GM19099 (cell line): Measurements from ENCODE around the gene PTK7.

Experiments
- POLR2A ChIP-seq: IDR thresholded peaks from 3 replicates; pipeline ENCODE4 v1.6.1; 2011; ENCODE audit warnings: low read depth; ENCODE audit not compliant: insufficient read length; ENCODE audit errors: extremely low read depth

The PTK7 gene

GRCh38 chr6:43091020-43091419 is 14.9 kb downstream of the PTK7 start:
- TF ChIP-seq POLR2A, result no peak

- no peak for TF ChIP-seq POLR2A
Observed at GRCh38 chr6:43091436-43091991, 15.4 kb downstream of the PTK7 start.

GRCh38 chr6:43092635-43093034 is 16.5 kb downstream of the PTK7 start:
- no peak for TF ChIP-seq POLR2A

- no peak for TF ChIP-seq POLR2A
Observed at GRCh38 chr6:43093436-43094289, 17.5 kb downstream of the PTK7 start.

GRCh38 chr6:43095939-43096338 is 19.8 kb downstream of the PTK7 start:
- no peak for TF ChIP-seq POLR2A

GRCh38 chr6:43096451-43097097 is 20.5 kb downstream of the PTK7 start:
- TF ChIP-seq POLR2A, result no peak

GRCh38 chr6:43097098-43097489 is 21.0 kb downstream of the PTK7 start:
- no peak for TF ChIP-seq POLR2A

GRCh38 chr6:43097502-43097901 is 21.4 kb downstream of the PTK7 start:
- TF ChIP-seq POLR2A, result no peak

GRCh38 chr6:43101497-43101896 is 25.4 kb downstream of the PTK7 start:
- no peak for TF ChIP-seq POLR2A

- TF ChIP-seq POLR2A, result no peak
Observed at GRCh38 chr6:43103253-43103876, 27.3 kb downstream of the PTK7 start.

- no peak for TF ChIP-seq POLR2A
Observed at GRCh38 chr6:43105538-43106222, 29.6 kb downstream of the PTK7 start.

GRCh38 chr6:43107344-43108062 is 31.4 kb downstream of the PTK7 start:
- no peak for TF ChIP-seq POLR2A

- no peak for TF ChIP-seq POLR2A
Observed at GRCh38 chr6:43113431-43114260, 37.5 kb downstream of the PTK7 start.
